ENCODE measurements around the gene CHIA. TPM values are rescaled to one million over a fixed set of nuclear protein-coding genes. Genes with fewer than 3 reads are reported as not detected.

The CHIA gene
- total RNA-seq, 1 experiment from 2014 or later: not detected

GRCh38 chr1:111242805-111243523 lies 47.7 kb upstream of the CHIA start:
- H3K27me3 Mint-ChIP-seq (ENCODE audit: low read depth): no peaks in the 10 kb centered on the region
- no peak overlapping the region for H4K8ac ChIP-seq (replicated peaks; ENCODE audit: insufficient read length, low read depth, low read length)
- no CpG with 5 or more reads among the region's 4 CpGs for WGBS (ENCODE audit: extremely low coverage, insufficient read length, low lambda C conversion rate)
- H2BK20ac ChIP-seq (ENCODE audit: low read depth, low read length, poor library complexity, severe bottlenecking): no peak overlapping the region
- H3K18ac ChIP-seq (ENCODE audit: insufficient read length, low read depth, low read length): no peak overlapping the region
- no peaks in the 10 kb centered on the region for H3K4me1 ChIP-seq (ENCODE audit: insufficient read depth, low read length)
- no peak overlapping the region for H3K9ac ChIP-seq (ENCODE audit: extremely low read depth, insufficient read length, low read length)
- H3K27me3 ChIP-seq (ENCODE audit: insufficient read depth, low read length): no peaks in the 10 kb centered on the region
- H3K36me3 Mint-ChIP-seq (ENCODE audit: insufficient read depth in 1 of 3, low read depth in 3 of 3): no peaks in the 10 kb centered on the region
- no peaks in the 10 kb centered on the region for H4K20me1 ChIP-seq (ENCODE audit: control insufficient read depth, insufficient read depth, insufficient read length)
- H3K27ac Mint-ChIP-seq: no peak overlapping the region
- peaks cover 7 to 9% of the 10 kb centered on the region in 2 experiments for H3K4me1 Mint-ChIP-seq
- H4K5ac ChIP-seq (ENCODE audit: insufficient read length, low read depth, low read length): no peak overlapping the region
- no peaks in the 10 kb centered on the region for H3K79me1 ChIP-seq (ENCODE audit: insufficient read depth, low read depth, low read length, poor library complexity, severe bottlenecking)
- H2BK12ac ChIP-seq (ENCODE audit: insufficient read length, low read depth, low read length): no peak overlapping the region
- no peak overlapping the region for H4K91ac ChIP-seq (ENCODE audit: insufficient read length, low read depth, low read length)
- H2AK5ac ChIP-seq (ENCODE audit: insufficient read length, low read length): no peak overlapping the region
- no peak overlapping the region for H3K14ac ChIP-seq (ENCODE audit: insufficient read depth, low read length)
- H3K4me3 Mint-ChIP-seq: no peak overlapping the region
- no peaks in the 10 kb centered on the region for H3K79me2 ChIP-seq (ENCODE audit: insufficient read depth, low read length)
- no peak overlapping the region for H2BK5ac ChIP-seq (ENCODE audit: insufficient read length, low read length)
- no peak for DNase-seq
- H3K56ac ChIP-seq (ENCODE audit: insufficient read length, low read depth, low read length): no peak overlapping the region
- H3K9me3 ChIP-seq (ENCODE audit: control insufficient read depth, low read depth, low read length): no peaks in the 10 kb centered on the region
- no peak overlapping the region for H3K27ac ChIP-seq (ENCODE audit: insufficient read length, low read depth, low read length)
- no peaks in the 10 kb centered on the region for H3K23me2 ChIP-seq (ENCODE audit: insufficient read length, low read depth, low read length, poor library complexity, severe bottlenecking)
- no peak overlapping the region for H3K4ac ChIP-seq (ENCODE audit: low read depth, low read length)
- peaks cover 0 to 1% of the 10 kb centered on the region in 2 experiments; a peak in 1 of 5 replicates for H3K9me3 Mint-ChIP-seq
- TF ChIP-seq, protein P1, sequence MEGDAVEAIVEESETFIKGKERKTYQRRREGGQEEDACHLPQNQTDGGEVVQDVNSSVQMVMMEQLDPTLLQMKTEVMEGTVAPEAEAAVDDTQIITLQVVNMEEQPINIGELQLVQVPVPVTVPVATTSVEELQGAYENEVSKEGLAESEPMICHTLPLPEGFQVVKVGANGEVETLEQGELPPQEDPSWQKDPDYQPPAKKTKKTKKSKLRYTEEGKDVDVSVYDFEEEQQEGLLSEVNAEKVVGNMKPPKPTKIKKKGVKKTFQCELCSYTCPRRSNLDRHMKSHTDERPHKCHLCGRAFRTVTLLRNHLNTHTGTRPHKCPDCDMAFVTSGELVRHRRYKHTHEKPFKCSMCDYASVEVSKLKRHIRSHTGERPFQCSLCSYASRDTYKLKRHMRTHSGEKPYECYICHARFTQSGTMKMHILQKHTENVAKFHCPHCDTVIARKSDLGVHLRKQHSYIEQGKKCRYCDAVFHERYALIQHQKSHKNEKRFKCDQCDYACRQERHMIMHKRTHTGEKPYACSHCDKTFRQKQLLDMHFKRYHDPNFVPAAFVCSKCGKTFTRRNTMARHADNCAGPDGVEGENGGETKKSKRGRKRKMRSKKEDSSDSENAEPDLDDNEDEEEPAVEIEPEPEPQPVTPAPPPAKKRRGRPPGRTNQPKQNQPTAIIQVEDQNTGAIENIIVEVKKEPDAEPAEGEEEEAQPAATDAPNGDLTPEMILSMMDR (conservative IDR thresholded peaks at IDR 0.05): no peak
- no peak overlapping the region for H2BK120ac ChIP-seq (ENCODE audit: low read depth, low read length, poor library complexity, severe bottlenecking)
- no peak overlapping the region for H3T11ph ChIP-seq (ENCODE audit: low read length)
- no peak overlapping the region for H2BK15ac ChIP-seq (ENCODE audit: low read depth, low read length)
- H3K23ac ChIP-seq (ENCODE audit: insufficient read length, low read depth, low read length): no peak overlapping the region
- H2AFZ ChIP-seq (ENCODE audit: low read length): no peak overlapping the region
- no peak overlapping the region for H3K4me2 ChIP-seq (ENCODE audit: insufficient read depth, insufficient read length, low read length)

All from H9 (cell line).